ENCODE results near the gene NCK2. TPM values are rescaled to one million over a fixed set of nuclear protein-coding genes. Genes with fewer than 3 reads are reported as not detected.

NCK2 gene
- total and polyA plus RNA-seq, 9 of the 15 experiments (the other 6 are each of a cell fraction or from before 2014, with no cell fraction given), result 0.90 to 27.9 (median 15.9) TPM

GRCh38 chr2:105820151-105820550, 75.4 kb downstream of the NCK2 start (continued):
- TF ChIP-seq, protein P1, sequence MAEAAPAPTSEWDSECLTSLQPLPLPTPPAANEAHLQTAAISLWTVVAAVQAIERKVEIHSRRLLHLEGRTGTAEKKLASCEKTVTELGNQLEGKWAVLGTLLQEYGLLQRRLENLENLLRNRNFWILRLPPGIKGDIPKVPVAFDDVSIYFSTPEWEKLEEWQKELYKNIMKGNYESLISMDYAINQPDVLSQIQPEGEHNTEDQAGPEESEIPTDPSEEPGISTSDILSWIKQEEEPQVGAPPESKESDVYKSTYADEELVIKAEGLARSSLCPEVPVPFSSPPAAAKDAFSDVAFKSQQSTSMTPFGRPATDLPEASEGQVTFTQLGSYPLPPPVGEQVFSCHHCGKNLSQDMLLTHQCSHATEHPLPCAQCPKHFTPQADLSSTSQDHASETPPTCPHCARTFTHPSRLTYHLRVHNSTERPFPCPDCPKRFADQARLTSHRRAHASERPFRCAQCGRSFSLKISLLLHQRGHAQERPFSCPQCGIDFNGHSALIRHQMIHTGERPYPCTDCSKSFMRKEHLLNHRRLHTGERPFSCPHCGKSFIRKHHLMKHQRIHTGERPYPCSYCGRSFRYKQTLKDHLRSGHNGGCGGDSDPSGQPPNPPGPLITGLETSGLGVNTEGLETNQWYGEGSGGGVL (CRISPR knock-in tag; IDR thresholded peaks at IDR 0.05), result no peak

GRCh38 chr2:105820691-105821090, 76.0 kb downstream of the NCK2 start:
- DNase-seq (ENCODE audit: extremely low read depth in 1 of 4, low spot score in 3 of 4) (no peak), ATAC-seq (no peak), FAIRE-seq (no peak)
- H3K9ac ChIP-seq (ENCODE audit: insufficient read depth in 1 of 2, low read depth in 2 of 2, low read length in 2 of 2), result no peak overlapping the region
- H3K9me1 ChIP-seq (ENCODE audit: control insufficient read depth, insufficient read depth, low read length), result no peaks in the 10 kb centered on the region
- 0 out of 3 replicates have a peak, but pooled peaks cover 5% of the 10 kb centered on the region for H3K36me3 ChIP-seq (ENCODE audit: control insufficient read depth, insufficient read depth, low read length)
- 55% methylated on average over 6 of the region's 6 CpGs for WGBS (ENCODE audit: insufficient coverage, low coverage, missing lambda C conversion rate)
- H3K4me1 ChIP-seq (replicated peaks in 1 of 2; ENCODE audit: control insufficient read depth in 2 of 2, insufficient read depth in 2 of 2, low read length in 2 of 2), result no peaks in the 10 kb centered on the region
- H3K4me3 ChIP-seq, result no peak overlapping the region
- TF ChIP-seq, protein P2, sequence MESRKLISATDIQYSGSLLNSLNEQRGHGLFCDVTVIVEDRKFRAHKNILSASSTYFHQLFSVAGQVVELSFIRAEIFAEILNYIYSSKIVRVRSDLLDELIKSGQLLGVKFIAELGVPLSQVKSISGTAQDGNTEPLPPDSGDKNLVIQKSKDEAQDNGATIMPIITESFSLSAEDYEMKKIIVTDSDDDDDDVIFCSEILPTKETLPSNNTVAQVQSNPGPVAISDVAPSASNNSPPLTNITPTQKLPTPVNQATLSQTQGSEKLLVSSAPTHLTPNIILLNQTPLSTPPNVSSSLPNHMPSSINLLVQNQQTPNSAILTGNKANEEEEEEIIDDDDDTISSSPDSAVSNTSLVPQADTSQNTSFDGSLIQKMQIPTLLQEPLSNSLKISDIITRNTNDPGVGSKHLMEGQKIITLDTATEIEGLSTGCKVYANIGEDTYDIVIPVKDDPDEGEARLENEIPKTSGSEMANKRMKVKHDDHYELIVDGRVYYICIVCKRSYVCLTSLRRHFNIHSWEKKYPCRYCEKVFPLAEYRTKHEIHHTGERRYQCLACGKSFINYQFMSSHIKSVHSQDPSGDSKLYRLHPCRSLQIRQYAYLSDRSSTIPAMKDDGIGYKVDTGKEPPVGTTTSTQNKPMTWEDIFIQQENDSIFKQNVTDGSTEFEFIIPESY (CRISPR knock-in tag; IDR thresholded peaks at IDR 0.05), result no peak
- TF ChIP-seq ZBTB17 (CRISPR knock-in tag; IDR thresholded peaks at IDR 0.05) (no peak), RBM14 (IDR thresholded peaks at IDR 0.05; ENCODE audit: borderline replicate concordance, insufficient read depth, low read depth, low read length) (no peak), ZBTB1 (CRISPR knock-in tag; IDR thresholded peaks at IDR 0.05; ENCODE audit: borderline replicate concordance, low read depth) (no peak), DPF2 (IDR thresholded peaks at IDR 0.05) (no peak), ZNF639 (CRISPR knock-in tag; conservative IDR thresholded peaks at IDR 0.05 in 1 of 2, IDR thresholded peaks at IDR 0.05 in 1 of 2) (no peak), DDX20 (tag; IDR thresholded peaks at IDR 0.05; ENCODE audit: low read depth) (no peak), GABPB1 (CRISPR knock-in tag; IDR thresholded peaks at IDR 0.05) (no peak), RBM22 (IDR thresholded peaks at IDR 0.05; ENCODE audit: low read depth, low read length, poor library complexity, severe bottlenecking) (no peak), HDAC6 (IDR thresholded peaks at IDR 0.05; ENCODE audit: low read depth, low read length) (no peak)
- TF ChIP-seq, protein P3, sequence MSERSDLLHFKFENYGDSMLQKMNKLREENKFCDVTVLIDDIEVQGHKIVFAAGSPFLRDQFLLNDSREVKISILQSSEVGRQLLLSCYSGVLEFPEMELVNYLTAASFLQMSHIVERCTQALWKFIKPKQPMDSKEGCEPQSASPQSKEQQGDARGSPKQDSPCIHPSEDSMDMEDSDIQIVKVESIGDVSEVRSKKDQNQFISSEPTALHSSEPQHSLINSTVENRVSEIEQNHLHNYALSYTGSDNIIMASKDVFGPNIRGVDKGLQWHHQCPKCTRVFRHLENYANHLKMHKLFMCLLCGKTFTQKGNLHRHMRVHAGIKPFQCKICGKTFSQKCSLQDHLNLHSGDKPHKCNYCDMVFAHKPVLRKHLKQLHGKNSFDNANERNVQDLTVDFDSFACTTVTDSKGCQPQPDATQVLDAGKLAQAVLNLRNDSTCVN (CRISPR knock-in tag; IDR thresholded peaks at IDR 0.05), result no peak
- no peak overlapping the region for H3K27ac ChIP-seq (ENCODE audit: extremely low read depth, low read depth, low read length)
- no TSS peak for BruUV-seq (replicated peaks)
- H3K9me3 ChIP-seq (replicated peaks; ENCODE audit: control insufficient read depth, insufficient read depth, low read depth, low read length), result no peaks in the 10 kb centered on the region
- no peaks in the 10 kb centered on the region for H3K79me2 ChIP-seq (ENCODE audit: control insufficient read depth, insufficient read depth, low read length)
- H3K27me3 ChIP-seq (ENCODE audit: control insufficient read depth in 2 of 2, insufficient read depth in 2 of 2, low read length in 2 of 2), result no peaks in the 10 kb centered on the region
- intact Hi-C loops (cut with micrococcal nuclease), result no loop called here
- ChIA-PET CTCF (ENCODE audit: low intra/inter-chr PET ratio) (no interaction called here), POLR2A (interaction anchor here (1.3 kb wide), 1 partner anchor 33 kb away, joined by 4 read pairs; no protein-coding TSS in a partner anchor)
- peaks cover 4% of the 10 kb centered on the region for H4K20me1 ChIP-seq (replicated peaks; ENCODE audit: control insufficient read depth, insufficient read depth, low read length)
- H2AFZ ChIP-seq (ENCODE audit: low read depth, low read length), result no peak overlapping the region
- in situ Hi-C loops (cut with MboI), result no loop called here
- no peak overlapping the region for H3K4me2 ChIP-seq (ENCODE audit: insufficient read depth, low read length)

Data from K562 (cell line).